Osteoblast (primary cell): ENCODE results near the gene RIC3. TPM values are rescaled to one million over a fixed set of nuclear protein-coding genes. Genes with fewer than 3 reads are reported as not detected.

Experiments used
- DNase-seq: peaks from one replicate; pipeline ENCODE4 v3.0.0; 2011; ENCODE audit warnings: low spot score, mixed read lengths; ENCODE audit not compliant: insufficient read length; ENCODE audit errors: missing footprints
- H2AFZ ChIP-seq: 2 replicates; pipeline ENCODE4 v1.6.0; 2011; ENCODE audit warnings: mild to moderate bottlenecking, low read length
- H3K27ac ChIP-seq: 2 replicates; pipeline ENCODE4 v1.5.1; 2011; ENCODE audit warnings: mild to moderate bottlenecking, low read depth, low read length, moderate library complexity
- H3K27me3 ChIP-seq: 2 replicates; pipeline ENCODE4 v1.6.0; 2012; ENCODE audit warnings: mild to moderate bottlenecking, control low read depth, inconsistent platforms, low read length, moderate library complexity; ENCODE audit not compliant: insufficient read depth
- H3K36me3 ChIP-seq: 2 replicates; pipeline ENCODE4 v1.5.1; 2011; ENCODE audit warnings: mild to moderate bottlenecking, low read length, control low read depth, moderate library complexity; ENCODE audit not compliant: insufficient read depth
- H3K4me1 ChIP-seq: 2 replicates; pipeline ENCODE4 v1.5.1; 2011; ENCODE audit warnings: mild to moderate bottlenecking, low read length, control low read depth, moderate library complexity; ENCODE audit not compliant: insufficient read depth
- H3K4me2 ChIP-seq: 2 replicates; pipeline ENCODE4 v1.6.0; 2011; ENCODE audit warnings: mild to moderate bottlenecking, low read length; ENCODE audit not compliant: insufficient read depth
- H3K4me3 ChIP-seq: fragments of 200-600 bp; sonication (generic); 3 replicates; pipeline ENCODE4 v1.5.1; 2012; ENCODE audit warnings: mild to moderate bottlenecking, low read length, inconsistent platforms; ENCODE audit not compliant: insufficient read depth
- H3K79me2 ChIP-seq: 2 replicates; pipeline ENCODE4 v1.6.0; 2012; ENCODE audit warnings: mild to moderate bottlenecking, low read length, control low read depth, inconsistent platforms; ENCODE audit not compliant: insufficient read depth
- H3K9me3 ChIP-seq: 2 replicates; pipeline ENCODE4 v1.5.1; 2011; ENCODE audit warnings: low read depth, low read length, control low read depth
- H4K20me1 ChIP-seq: 2 replicates; pipeline ENCODE4 v1.6.0; 2012; ENCODE audit warnings: mild to moderate bottlenecking, low read length, control low read depth; ENCODE audit not compliant: insufficient read depth
- CTCF ChIP-seq: IDR thresholded peaks from 2 replicates; pipeline ENCODE4 v1.5.1; 2011; ENCODE audit warnings: mild to moderate bottlenecking, low read depth, low read length, moderate library complexity; ENCODE audit errors: extremely low read depth
- total RNA-seq: library from RNA; depleted of rRNA; stranded (reverse); fragments of >200 nt; gene quantifications from 2 replicates; pipeline ENCODE4 v1.2.3, GENCODE V29; 2012

RIC3 gene
- total RNA-seq, 1 donor: not detected

- Histone ChIP-seq H2AFZ (no peak overlapping the region), H3K36me3 (no peaks in the 10 kb centered on the region), H3K27ac (no peak overlapping the region), H3K4me2 (no peak overlapping the region), H3K4me1 (peaks cover 11% of the 10 kb centered on the region), H3K79me2 (peaks cover 26% of the 10 kb centered on the region), H3K27me3 (no peaks in the 10 kb centered on the region), H4K20me1 (peaks cover 24% of the 10 kb centered on the region), H3K4me3 (no peak overlapping the region), H3K9me3 (no peaks in the 10 kb centered on the region)
- TF ChIP-seq CTCF: no peak
- peak; percentile 52 for DNase-seq
Observed at GRCh38 chr11:8079111-8079675, 89.6 kb downstream of the RIC3 start.

GRCh38 chr11:8075119-8075726 is 93.6 kb downstream of the RIC3 start:
- no peaks in the 10 kb centered on the region for H3K36me3 ChIP-seq
- H3K9me3 ChIP-seq: no peaks in the 10 kb centered on the region
- no peak overlapping the region for H3K27ac ChIP-seq
- H3K79me2 ChIP-seq: no peaks in the 10 kb centered on the region
- no peak overlapping the region for H2AFZ ChIP-seq
- H3K4me1 ChIP-seq: peaks cover 4% of the 10 kb centered on the region
- H3K4me2 ChIP-seq: no peak overlapping the region
- peak; percentile 61 for DNase-seq
- no peaks in the 10 kb centered on the region for H4K20me1 ChIP-seq
- H3K4me3 ChIP-seq: no peak overlapping the region
- no peak for TF ChIP-seq CTCF
- H3K27me3 ChIP-seq: no peaks in the 10 kb centered on the region

DNA sequence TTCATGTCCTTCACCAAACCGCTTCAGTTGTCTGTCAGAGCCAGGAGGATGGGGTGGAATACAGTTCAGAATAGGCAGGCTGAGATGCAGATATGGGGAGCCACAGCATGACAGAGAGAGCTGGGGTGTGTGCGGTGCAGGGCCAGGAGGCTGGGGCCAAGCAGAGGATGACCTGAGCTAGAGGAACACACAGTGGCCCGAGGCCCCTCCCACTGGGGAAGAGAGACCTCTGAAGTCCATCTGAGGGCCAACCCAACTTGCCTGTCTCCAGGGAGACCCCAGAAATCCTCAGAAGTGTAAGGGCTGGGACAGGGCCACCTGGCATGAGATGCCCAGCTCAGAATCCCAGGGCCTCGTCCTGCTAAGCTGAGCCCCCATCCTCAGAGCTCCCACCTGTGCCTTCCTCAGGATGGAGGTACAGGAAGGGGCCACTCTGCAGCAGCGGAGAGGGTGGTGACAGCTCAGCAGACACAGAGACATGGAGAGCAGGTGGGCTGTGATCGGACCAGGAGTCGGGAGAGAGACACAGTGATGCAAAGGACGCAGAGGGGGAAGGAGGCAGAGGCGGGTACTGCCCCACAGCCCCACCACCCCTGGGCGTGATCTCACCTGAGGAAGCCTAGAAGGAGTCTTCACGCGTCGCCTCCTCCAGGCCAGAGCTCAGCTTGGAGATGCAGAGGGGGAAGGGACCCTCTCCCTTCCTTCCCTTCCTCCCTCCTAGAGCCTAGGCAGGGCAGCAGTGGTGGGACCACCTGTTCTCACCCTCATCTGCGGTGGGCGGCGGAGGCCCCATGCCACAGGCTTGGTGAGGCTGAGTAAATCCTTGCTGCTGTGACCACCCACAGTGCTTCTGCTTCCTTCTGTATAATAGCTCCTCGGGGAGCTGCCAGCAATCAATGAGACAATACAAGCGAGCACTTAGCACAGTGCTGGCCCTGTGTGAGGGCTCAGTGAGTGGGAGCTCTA is 96.9 kb downstream of the RIC3 start:
- peaks cover 26% of the 10 kb centered on the region for H3K4me1 ChIP-seq
- no peaks in the 10 kb centered on the region for H3K27me3 ChIP-seq
- H3K4me2 ChIP-seq: no peak overlapping the region
- H3K36me3 ChIP-seq: no peaks in the 10 kb centered on the region
- no peak overlapping the region for H2AFZ ChIP-seq
- peak; percentile 39 for DNase-seq
- no peak overlapping the region for H3K4me3 ChIP-seq
- H3K27ac ChIP-seq: no peak overlapping the region
- H3K79me2 ChIP-seq: no peaks in the 10 kb centered on the region
- no peaks in the 10 kb centered on the region for H4K20me1 ChIP-seq
- no peak for TF ChIP-seq CTCF
- no peaks in the 10 kb centered on the region for H3K9me3 ChIP-seq
